Measurements from ENCODE around the gene ADAMTS19.

The ADAMTS19 gene

DNA sequence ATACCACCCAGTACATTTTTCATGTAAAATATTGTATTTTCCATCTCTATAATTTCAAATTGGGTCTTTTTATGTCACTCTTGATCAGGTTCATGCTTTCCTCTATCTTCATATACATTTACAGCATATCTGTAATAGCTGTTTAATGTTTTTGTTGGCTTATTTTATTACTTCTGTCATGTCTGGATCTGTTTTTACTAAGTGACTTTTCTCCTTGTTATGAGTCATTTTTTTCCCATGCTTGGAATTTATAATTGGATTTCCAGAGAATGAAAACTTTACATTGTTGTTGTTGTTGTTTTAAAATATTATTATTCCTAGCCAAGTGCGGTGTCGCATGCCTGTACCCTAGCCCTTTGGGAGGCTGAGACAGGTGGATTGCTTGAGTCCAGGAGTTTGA is 5.6 kb upstream of the ADAMTS19 start:
- TF ChIP-seq, protein P1, sequence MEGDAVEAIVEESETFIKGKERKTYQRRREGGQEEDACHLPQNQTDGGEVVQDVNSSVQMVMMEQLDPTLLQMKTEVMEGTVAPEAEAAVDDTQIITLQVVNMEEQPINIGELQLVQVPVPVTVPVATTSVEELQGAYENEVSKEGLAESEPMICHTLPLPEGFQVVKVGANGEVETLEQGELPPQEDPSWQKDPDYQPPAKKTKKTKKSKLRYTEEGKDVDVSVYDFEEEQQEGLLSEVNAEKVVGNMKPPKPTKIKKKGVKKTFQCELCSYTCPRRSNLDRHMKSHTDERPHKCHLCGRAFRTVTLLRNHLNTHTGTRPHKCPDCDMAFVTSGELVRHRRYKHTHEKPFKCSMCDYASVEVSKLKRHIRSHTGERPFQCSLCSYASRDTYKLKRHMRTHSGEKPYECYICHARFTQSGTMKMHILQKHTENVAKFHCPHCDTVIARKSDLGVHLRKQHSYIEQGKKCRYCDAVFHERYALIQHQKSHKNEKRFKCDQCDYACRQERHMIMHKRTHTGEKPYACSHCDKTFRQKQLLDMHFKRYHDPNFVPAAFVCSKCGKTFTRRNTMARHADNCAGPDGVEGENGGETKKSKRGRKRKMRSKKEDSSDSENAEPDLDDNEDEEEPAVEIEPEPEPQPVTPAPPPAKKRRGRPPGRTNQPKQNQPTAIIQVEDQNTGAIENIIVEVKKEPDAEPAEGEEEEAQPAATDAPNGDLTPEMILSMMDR (IDR thresholded peaks at IDR 0.05; ENCODE audit: low read depth, low read length), result no peak
- H3K4me3 ChIP-seq (ENCODE audit: low read depth, low read length), result no peak overlapping the region

DNA sequence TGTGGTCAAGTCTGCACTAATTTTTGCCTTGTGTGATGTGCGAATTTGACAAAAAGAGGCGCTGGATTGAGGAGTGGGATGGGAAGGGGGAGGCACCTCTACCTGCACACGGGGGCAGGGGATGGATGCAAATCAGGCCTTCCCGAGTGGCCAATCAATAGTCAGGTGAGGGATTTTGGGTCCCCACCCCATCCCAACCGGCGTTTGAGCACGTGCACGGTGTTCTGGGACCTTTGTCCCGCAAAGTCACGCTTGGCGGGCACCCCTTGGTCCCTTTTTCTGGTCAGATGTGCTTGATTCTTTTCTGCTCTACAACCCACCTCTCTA is 685 bp upstream of the ADAMTS19 start:
- H3K4me3 ChIP-seq (ENCODE audit: low read depth, low read length), result no peak overlapping the region
- TF ChIP-seq, protein P1 (IDR thresholded peaks at IDR 0.05; ENCODE audit: low read depth, low read length), result no peak

DNA sequence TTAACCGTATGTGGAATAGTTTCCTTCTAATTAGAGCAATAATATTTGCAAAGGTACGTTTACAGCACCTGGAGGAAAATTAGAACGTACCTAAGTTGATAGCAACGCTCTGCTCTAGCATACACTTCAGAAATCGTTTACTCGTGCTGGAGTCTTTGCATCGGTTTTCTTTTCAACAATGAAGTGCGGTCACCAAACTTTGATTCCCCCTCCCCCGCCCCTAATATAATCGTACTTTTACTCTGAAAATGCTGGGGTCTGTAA is 506 bp downstream of the ADAMTS19 start:
- TF ChIP-seq, protein P1 (IDR thresholded peaks at IDR 0.05; ENCODE audit: low read depth, low read length), result no peak
- no peak overlapping the region for H3K4me3 ChIP-seq (ENCODE audit: low read depth, low read length)

DNA sequence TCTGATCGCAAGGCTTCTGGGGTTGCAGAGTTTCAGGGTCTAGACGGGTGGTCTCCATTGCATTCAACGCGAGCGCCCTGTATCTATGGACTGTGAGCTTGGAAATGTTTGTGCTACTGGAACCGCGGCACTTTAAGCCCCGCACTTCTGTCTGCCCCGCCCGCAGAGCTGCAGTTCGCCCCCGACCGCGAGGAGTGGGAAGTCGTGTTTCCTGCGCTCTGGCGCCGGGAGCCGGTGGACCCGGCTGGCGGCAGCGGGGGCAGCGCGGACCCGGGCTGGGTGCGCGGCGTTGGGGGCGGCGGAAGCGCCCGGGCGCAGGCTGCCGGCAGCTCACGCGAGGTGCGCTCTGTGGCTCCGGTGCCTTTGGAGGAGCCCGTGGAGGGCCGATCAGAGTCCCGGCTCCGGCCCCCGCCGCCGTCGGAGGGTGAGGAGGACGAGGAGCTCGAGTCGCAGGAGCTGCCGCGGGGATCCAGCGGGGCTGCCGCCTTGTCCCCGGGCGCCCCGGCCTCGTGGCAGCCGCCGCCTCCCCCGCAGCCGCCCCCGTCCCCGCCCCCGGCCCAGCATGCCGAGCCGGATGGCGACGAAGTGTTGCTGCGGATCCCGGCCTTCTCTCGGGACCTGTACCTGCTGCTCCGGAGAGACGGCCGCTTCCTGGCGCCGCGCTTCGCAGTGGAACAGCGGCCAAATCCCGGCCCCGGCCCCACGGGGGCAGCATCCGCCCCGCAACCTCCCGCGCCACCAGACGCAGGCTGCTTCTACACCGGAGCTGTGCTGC is 1.0 kb downstream of the ADAMTS19 start:
- no peak overlapping the region for H3K4me3 ChIP-seq (ENCODE audit: low read depth, low read length)
- TF ChIP-seq, protein P1 (IDR thresholded peaks at IDR 0.05; ENCODE audit: low read depth, low read length), result no peak

DNA sequence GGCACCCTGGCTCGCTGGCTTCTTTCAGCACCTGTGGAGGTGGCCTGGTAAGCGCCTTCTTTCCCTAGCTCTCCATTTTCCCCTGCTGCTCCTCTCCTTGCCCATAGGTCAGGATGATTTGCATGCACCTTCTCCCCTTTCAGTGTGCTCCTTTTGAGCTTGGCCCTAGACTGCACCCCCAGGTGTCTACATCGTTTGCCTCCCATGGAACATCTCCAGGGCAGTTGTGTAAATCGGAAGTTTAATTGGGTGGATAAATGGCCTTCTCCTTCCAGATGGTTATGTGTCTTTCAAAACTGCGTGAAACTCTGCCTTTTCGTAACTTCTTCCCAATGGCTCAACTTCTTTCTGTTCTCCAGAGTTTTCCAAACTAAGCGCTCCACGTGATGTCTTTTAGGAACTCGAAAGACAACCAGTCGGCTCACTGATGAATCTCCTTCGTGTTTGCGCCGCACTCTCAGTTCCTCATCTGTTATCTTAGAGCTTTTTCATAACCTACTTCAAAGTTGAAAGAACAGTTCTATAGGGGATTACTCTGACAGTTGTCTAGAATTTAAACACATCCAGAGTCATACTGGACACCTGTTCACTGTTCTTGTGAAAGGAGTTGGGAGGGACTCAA is 1.7 kb downstream of the ADAMTS19 start:
- TF ChIP-seq, protein P1 (IDR thresholded peaks at IDR 0.05; ENCODE audit: low read depth, low read length), result no peak

DNA sequence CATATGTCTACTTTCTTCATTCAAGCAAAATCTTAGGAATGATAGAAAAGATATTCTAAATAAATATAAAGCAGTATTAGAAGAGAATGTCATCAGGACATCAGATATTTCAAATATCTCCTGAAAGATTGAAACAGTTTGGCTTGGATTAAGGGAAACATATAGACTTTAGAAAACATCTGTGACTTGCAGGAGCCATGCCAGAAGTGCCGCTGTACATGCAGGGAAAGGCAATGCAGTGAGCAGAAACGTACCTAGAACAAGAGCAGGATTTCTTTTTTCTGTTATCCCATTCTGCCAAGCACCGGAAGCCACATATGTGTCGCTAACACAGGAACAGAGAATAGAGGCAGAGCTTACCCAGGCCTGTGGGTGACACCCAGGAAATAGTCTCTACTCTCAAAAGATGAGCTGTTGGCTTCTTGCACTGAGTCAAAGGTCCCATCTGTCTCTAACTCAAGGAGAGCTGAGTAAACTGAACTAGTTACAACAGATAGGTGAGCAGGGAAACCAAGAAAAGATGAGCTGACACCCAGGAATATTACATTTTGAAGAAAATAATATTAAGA is 5.8 kb downstream of the ADAMTS19 start:
- H3K4me3 ChIP-seq (ENCODE audit: low read depth, low read length), result no peak overlapping the region
- TF ChIP-seq, protein P1 (IDR thresholded peaks at IDR 0.05; ENCODE audit: low read depth, low read length), result no peak

More for the DNA sequence above, 1.7 kb downstream of the ADAMTS19 start:
- H3K4me3 ChIP-seq (ENCODE audit: low read depth, low read length), result no peak overlapping the region

DNA sequence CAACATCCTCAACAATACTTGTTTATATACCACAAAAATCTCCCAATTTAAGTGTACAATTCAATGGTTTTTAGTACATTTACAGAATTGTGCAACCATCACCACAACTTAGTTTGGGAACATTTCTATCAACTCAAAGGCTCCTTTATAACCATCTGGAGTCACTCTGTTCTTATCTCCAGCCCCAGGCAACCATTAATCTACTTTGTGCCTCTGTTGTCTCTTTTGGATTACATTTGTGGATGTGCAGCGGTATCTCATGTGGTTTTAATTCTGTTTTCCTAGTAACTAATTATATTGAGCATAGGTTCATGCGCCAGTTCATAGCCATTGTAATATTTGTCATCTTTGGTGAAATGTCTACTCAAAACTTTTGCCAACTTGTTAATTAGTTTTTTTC is 14.4 kb downstream of the ADAMTS19 start:
- TF ChIP-seq, protein P1 (IDR thresholded peaks at IDR 0.05; ENCODE audit: low read depth, low read length), result no peak
- no peak overlapping the region for H3K4me3 ChIP-seq (ENCODE audit: low read depth, low read length)
